CD14-positive monocyte (primary cell): ENCODE data around the gene CEACAM18. TPM values are rescaled to one million over a fixed set of nuclear protein-coding genes. Genes with fewer than 3 reads are reported as not detected.

Source experiments
- DNase-seq, 3 donors: peaks; one replicate each; pipeline ENCODE4 v3.0.0-alpha.2; 2011 to 2022
- H2AFZ ChIP-seq: 2 replicates; pipeline ENCODE4 v1.6.0; 2012; ENCODE audit warnings: mild to moderate bottlenecking, low read depth, low read length, inconsistent platforms; ENCODE audit not compliant: insufficient read depth, poor library complexity, severe bottlenecking
- H3K27ac ChIP-seq, 2 donors: 1 replicate in 1 of 2; 2 replicates in 1 of 2; pipeline ENCODE4 v1.5.1; 2012 to 2013; ENCODE audit warnings: low read length in 2 of 2, control low read depth in 1 of 2, inconsistent platforms in 1 of 2, low read depth in 1 of 2, mild to moderate bottlenecking in 1 of 2
- H3K27me3 ChIP-seq, 2 donors: one replicate each; pipeline versions ENCODE4 v1.6.0 to v1.6.1; 2011 to 2013; ENCODE audit warnings: low read length in 2 of 2; ENCODE audit not compliant: control insufficient read depth in 2 of 2, insufficient read depth in 2 of 2
- H3K36me3 ChIP-seq, 2 donors: replicated peaks in 1 of 2; 1 replicate in 1 of 2; 2 replicates in 1 of 2; pipeline versions ENCODE4 v1.5.1 to v1.6.1; 2012 to 2013; ENCODE audit warnings: low read length in 2 of 2, control low read depth in 1 of 2, inconsistent platforms in 1 of 2, mild to moderate bottlenecking in 1 of 2; ENCODE audit not compliant: insufficient read depth in 2 of 2, control insufficient read depth in 1 of 2
- H3K4me1 ChIP-seq, 2 donors: 1 replicate in 1 of 2; 2 replicates in 1 of 2; pipeline versions ENCODE4 v1.5.1 to v1.6.1; 2012 to 2013; ENCODE audit warnings: low read length in 2 of 2, control low read depth in 1 of 2, inconsistent platforms in 1 of 2, mild to moderate bottlenecking in 1 of 2, moderate library complexity in 1 of 2; ENCODE audit not compliant: insufficient read depth in 2 of 2, control insufficient read depth in 1 of 2
- H3K4me2 ChIP-seq: replicated peaks from 2 replicates; pipeline ENCODE3; 2012; ENCODE audit warnings: low read length, moderate library complexity, mild to moderate bottlenecking; ENCODE audit not compliant: poor library complexity, severe bottlenecking; ENCODE audit errors: extremely low read depth
- H3K4me3 ChIP-seq, 3 experiments: fragments of 200-600 bp in 1 of 3; sonication (generic) in 1 of 3; replicated peaks in 1 of 3; 1 replicate in 2 of 3; 2 replicates in 1 of 3; pipeline ENCODE4 v1.5.1; 2011 to 2013; ENCODE audit warnings: low read length in 3 of 3, mild to moderate bottlenecking in 3 of 3, control low read depth in 2 of 3, low read depth in 2 of 3, inconsistent platforms in 1 of 3, moderate library complexity in 1 of 3
- H3K79me2 ChIP-seq: 2 replicates; pipeline ENCODE4 v1.6.0; 2012; ENCODE audit warnings: mild to moderate bottlenecking, control low read depth, inconsistent platforms, low read length, moderate library complexity; ENCODE audit not compliant: insufficient read depth
- H3K9ac ChIP-seq: 2 replicates; pipeline ENCODE4 v1.6.0; 2017; ENCODE audit warnings: low read length, mild to moderate bottlenecking; ENCODE audit not compliant: insufficient read depth, poor library complexity, severe bottlenecking
- H3K9me3 ChIP-seq, 2 donors: replicated peaks in 1 of 2; 1 replicate in 1 of 2; 2 replicates in 1 of 2; pipeline versions ENCODE4 v1.5.1 to v1.6.1; 2012 to 2013; ENCODE audit warnings: low read length in 2 of 2, control low read depth in 1 of 2; ENCODE audit not compliant: control insufficient read depth in 1 of 2, insufficient read depth in 1 of 2
- H4K20me1 ChIP-seq: 2 replicates; pipeline ENCODE4 v1.6.0; 2012; ENCODE audit warnings: mild to moderate bottlenecking, low read length, control low read depth, moderate library complexity; ENCODE audit not compliant: insufficient read depth
- H3K27ac Mint-ChIP-seq, 7 donors: one replicate each; pipeline ENCODE4 v1.8.0; 2020; ENCODE audit warnings: mild to moderate bottlenecking in 7 of 7, mixed read lengths in 7 of 7, moderate library complexity in 6 of 7, inconsistent platforms in 2 of 7
- H3K27me3 Mint-ChIP-seq, 3 donors: one replicate each; pipeline ENCODE4 v1.8.0; 2021 to 2022; ENCODE audit warnings: low read depth in 3 of 3, mild to moderate bottlenecking in 3 of 3, mixed read lengths in 3 of 3, moderate library complexity in 3 of 3, inconsistent platforms in 1 of 3
- H3K36me3 Mint-ChIP-seq, 2 donors: one replicate each; pipeline ENCODE4 v1.8.0; 2020; ENCODE audit warnings: mixed read lengths in 2 of 2, inconsistent platforms in 1 of 2, mild to moderate bottlenecking in 1 of 2
- H3K4me1 Mint-ChIP-seq: one replicate; pipeline ENCODE4 v1.8.0; 2020; ENCODE audit warnings: mild to moderate bottlenecking, mixed read lengths
- H3K4me3 Mint-ChIP-seq, 2 donors: one replicate each; pipeline ENCODE4 v1.8.0; 2020; ENCODE audit warnings: mild to moderate bottlenecking in 2 of 2, mixed read lengths in 2 of 2, moderate library complexity in 1 of 2
- H3K9me3 Mint-ChIP-seq, 7 donors: one replicate each; pipeline ENCODE4 v1.8.0; 2020 to 2022; ENCODE audit warnings: mixed read lengths in 7 of 7, mild to moderate bottlenecking in 6 of 7, moderate library complexity in 6 of 7, inconsistent platforms in 2 of 7
- CTCF ChIP-seq: fragments of 200-600 bp; IDR thresholded peaks from one replicate; pipeline ENCODE4 v1.8.0; 2022; ENCODE audit warnings: antibody characterized with exemption, mild to moderate bottlenecking
- WGBS: methylation state at CpG from one replicate; pipeline ENCODE4 v1.1.5; 2013; ENCODE audit warnings: missing lambda C conversion rate; ENCODE audit not compliant: insufficient coverage; 5-methylcytosine and 5-hydroxymethylcytosine counted together
- intact Hi-C, 2 donors: fragments of 100-400 bp; cut with micrococcal nuclease; formaldehyde crosslinking; loops; one replicate each; pipeline versions ENCODE4 v1.15.0 to v1.15.1; 2023
- polyA plus RNA-seq, 3 donors: library from polyadenylated mRNA; depleted of rRNA in 1 of 3; unstranded in 2 of 3; stranded (reverse) in 1 of 3; fragments of 300-500 nt in 2 of 3; fragments of >200 nt in 1 of 3; fragmentation: Illumina TruSeq in 2 of 3; gene quantifications; 1 replicate in 2 of 3; 2 replicates in 1 of 3; pipeline ENCODE4 v1.2.3, GENCODE V29; 2012 to 2021

CEACAM18 gene
- polyA plus RNA-seq, 3 donors, result not detected

- no peaks in the 10 kb centered on the region for H4K20me1 ChIP-seq
- no peak overlapping the region for H3K4me3 Mint-ChIP-seq
- H3K9ac ChIP-seq, result no peak overlapping the region
Measured at GRCh38 chr19:51477344-51477743, 995 bp upstream of the CEACAM18 start.

GRCh38 chr19:51479531-51480331 lies 1.4 kb downstream of the CEACAM18 start:
- Histone ChIP-seq H4K20me1 (no peaks in the 10 kb centered on the region), H3K27ac (no peak overlapping the region), H3K4me1 (no peaks in the 10 kb centered on the region), H3K4me2 (no peak overlapping the region), H3K79me2 (no peaks in the 10 kb centered on the region), H3K9ac (no peak overlapping the region), H3K4me3 (no peak overlapping the region), H2AFZ (no peak overlapping the region), H3K27me3 (peaks cover 0 to 10% of the 10 kb centered on the region in 2 donors), H3K36me3 (no peaks in the 10 kb centered on the region), H3K9me3 (peaks cover 0 to 2% of the 10 kb centered on the region in 2 donors)
- WGBS, result 90% methylated on average over 11 of the region's 12 CpGs
- H3K4me1 Mint-ChIP-seq, result no peaks in the 10 kb centered on the region
- peaks cover 0 to 3% of the 10 kb centered on the region in 2 donors for H3K36me3 Mint-ChIP-seq
- peaks cover 3 to 5% (median 5%) of the 10 kb centered on the region in 7 donors for H3K9me3 Mint-ChIP-seq
- H3K27ac Mint-ChIP-seq, result no peak overlapping the region
- TF ChIP-seq CTCF, result no peak
- H3K27me3 Mint-ChIP-seq, result peaks cover 27 to 38% (median 29%) of the 10 kb centered on the region in 3 donors
- H3K4me3 Mint-ChIP-seq, result no peak overlapping the region
- intact Hi-C loops, result no loop called here
- no peak for DNase-seq

More at GRCh38 chr19:51477344-51477743, 995 bp upstream of the CEACAM18 start:
- H3K36me3 ChIP-seq, result no peaks in the 10 kb centered on the region
- peaks cover 3 to 5% (median 4%) of the 10 kb centered on the region in 7 donors for H3K9me3 Mint-ChIP-seq
- peaks cover 0 to 2% of the 10 kb centered on the region in 2 donors for H3K9me3 ChIP-seq
- no peak for DNase-seq
- H3K27ac Mint-ChIP-seq, result no peak overlapping the region
- H3K79me2 ChIP-seq, result no peaks in the 10 kb centered on the region
- peaks cover 0 to 3% of the 10 kb centered on the region in 2 donors for H3K36me3 Mint-ChIP-seq
- WGBS, result 81% methylated on average over 3 of the region's 5 CpGs
- no peak overlapping the region for H3K4me3 ChIP-seq
- intact Hi-C loops, result no loop called here
- no peak overlapping the region for H3K4me2 ChIP-seq
- no peak overlapping the region for H2AFZ ChIP-seq
- H3K27ac ChIP-seq, result no peak overlapping the region
- no peak for TF ChIP-seq CTCF
- H3K27me3 ChIP-seq, result peaks cover 0 to 9% of the 10 kb centered on the region in 2 donors
- no peaks in the 10 kb centered on the region for H3K4me1 ChIP-seq
- H3K4me1 Mint-ChIP-seq, result peaks cover 2% of the 10 kb centered on the region
- peaks cover 25 to 42% (median 26%) of the 10 kb centered on the region in 3 donors for H3K27me3 Mint-ChIP-seq
